Natural killer cell (primary cell): Measurements from ENCODE around the gene DOCK2. TPM values are rescaled to one million over a fixed set of nuclear protein-coding genes. Genes with fewer than 3 reads are reported as not detected.

Source experiments
- ATAC-seq, 3 donors: fragments of 150-1000 bp in 2 of 3; fragments of 200-7000 bp in 1 of 3; cut with Tn5 transposase; 1 replicate in 1 of 3; 2 replicates in 2 of 3; pipeline ENCODE4 v1.10.0; 2021; ENCODE audit warnings: mild to moderate bottlenecking in 2 of 3, moderate library complexity in 2 of 3
- DNase-seq, 2 donors: peaks; one replicate each; pipeline versions ENCODE4 v3.0.0 to v3.0.0-alpha.2; 2013 to 2021; ENCODE audit warnings: mixed read lengths in 1 of 2
- H3K27ac ChIP-seq: one replicate; pipeline ENCODE4 v1.5.1; 2013; ENCODE audit warnings: mild to moderate bottlenecking, low read length
- H3K27me3 ChIP-seq: one replicate; pipeline ENCODE4 v1.6.1; 2013; ENCODE audit warnings: low read length; ENCODE audit not compliant: control insufficient read depth, insufficient read depth
- H3K36me3 ChIP-seq: one replicate; pipeline ENCODE4 v1.6.1; 2013; ENCODE audit warnings: low read length; ENCODE audit not compliant: control insufficient read depth, insufficient read depth
- H3K4me1 ChIP-seq: one replicate; pipeline ENCODE4 v1.6.1; 2013; ENCODE audit warnings: low read length; ENCODE audit not compliant: control insufficient read depth, insufficient read depth
- H3K4me3 ChIP-seq: one replicate; pipeline ENCODE4 v1.5.1; 2013; ENCODE audit warnings: low read length
- H3K9me3 ChIP-seq: one replicate; pipeline ENCODE4 v1.6.1; 2013; ENCODE audit warnings: low read length; ENCODE audit not compliant: control insufficient read depth, insufficient read depth
- H3K27ac Mint-ChIP-seq, 2 donors: one replicate each; pipeline ENCODE4 v1.8.0; 2022; ENCODE audit warnings: mild to moderate bottlenecking in 2 of 2, mixed read lengths in 2 of 2, moderate library complexity in 1 of 2
- H3K27me3 Mint-ChIP-seq, 2 donors: one replicate each; pipeline ENCODE4 v1.8.0; 2022; ENCODE audit warnings: low read depth in 2 of 2, mixed read lengths in 2 of 2
- H3K36me3 Mint-ChIP-seq: one replicate; pipeline ENCODE4 v1.8.0; 2022; ENCODE audit warnings: mixed read lengths
- H3K4me1 Mint-ChIP-seq, 2 donors: one replicate each; pipeline ENCODE4 v1.8.0; 2022; ENCODE audit warnings: mixed read lengths in 2 of 2
- H3K4me3 Mint-ChIP-seq: one replicate; pipeline ENCODE4 v1.8.0; 2022; ENCODE audit warnings: mild to moderate bottlenecking, moderate library complexity, mixed read lengths
- H3K9me3 Mint-ChIP-seq, 2 donors: one replicate each; pipeline ENCODE4 v1.8.0; 2022; ENCODE audit warnings: mixed read lengths in 2 of 2
- WGBS: methylation state at CpG from one replicate; pipeline ENCODE4 v1.1.7; 2013; ENCODE audit warnings: missing lambda C conversion rate; ENCODE audit not compliant: insufficient coverage; 5-methylcytosine and 5-hydroxymethylcytosine counted together
- intact Hi-C: fragments of 100-400 bp; cut with micrococcal nuclease; formaldehyde crosslinking; loops from one replicate; pipeline ENCODE4 v1.14.2; 2022
- total RNA-seq, 4 donors: library from RNA; stranded (reverse); fragments of 120-200 nt in 1 of 4; gene quantifications; one replicate each; pipeline versions ENCODE4 v1.2.3 to v1.2.4, GENCODE V29; 2013 to 2022
- TF ChIP-seq, protein P1 (sequence below): fragments of 200-600 bp; IDR thresholded peaks from one replicate; pipeline ENCODE4 v1.8.0; 2022; ENCODE audit warnings: antibody characterized with exemption

The DOCK2 gene
- total RNA-seq, 3 donors from 2014 or later (not counting 1 experiment from before 2014, with no cell fraction given): 317 to 361 (median 320) TPM

DNA sequence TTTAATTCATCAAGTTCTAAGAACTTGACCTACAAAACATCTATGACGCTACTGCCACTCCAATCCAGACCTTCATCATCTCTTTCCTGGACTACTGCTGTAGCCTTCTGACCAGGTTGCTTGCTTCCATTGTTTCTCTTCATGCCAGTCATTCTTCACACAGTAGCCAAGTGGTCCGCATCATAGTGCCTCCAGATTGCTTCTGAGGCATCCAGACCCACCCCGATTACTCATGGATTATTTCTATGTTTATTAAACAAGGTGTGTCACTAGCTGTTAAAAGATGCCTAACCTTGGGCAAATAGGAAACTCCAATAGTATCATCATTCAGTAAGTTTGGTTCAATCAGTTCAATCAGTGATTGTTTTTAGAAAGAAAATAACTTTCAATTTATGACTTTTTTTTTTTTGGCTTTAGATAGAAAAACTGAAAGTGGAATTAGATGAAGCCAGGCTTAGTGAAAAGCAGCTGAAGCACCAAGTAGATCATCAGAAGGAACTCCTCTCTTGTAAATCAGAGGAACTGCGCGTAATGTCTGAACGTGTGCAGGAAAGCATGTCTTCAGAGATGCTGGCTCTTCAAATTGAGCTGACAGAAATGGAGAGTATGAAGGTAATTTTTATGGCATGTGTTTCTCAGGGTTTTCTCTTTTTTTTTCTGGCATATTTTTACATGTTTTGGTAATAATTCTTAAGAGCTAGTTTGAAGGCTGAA is 44.0 kb upstream of the DOCK2 start:
- Mint-ChIP-seq H3K4me3 (no peak overlapping the region), H3K27me3 (no peaks in the 10 kb centered on the region), H3K9me3 (no peaks in the 10 kb centered on the region), H3K36me3 (peaks cover 40% of the 10 kb centered on the region), H3K27ac (no peak overlapping the region), H3K4me1 (no peaks in the 10 kb centered on the region)
- WGBS: 99% methylated on average over 6 of the region's 6 CpGs
- H3K36me3 ChIP-seq: peaks cover 59% of the 10 kb centered on the region
- TF ChIP-seq, protein P1, sequence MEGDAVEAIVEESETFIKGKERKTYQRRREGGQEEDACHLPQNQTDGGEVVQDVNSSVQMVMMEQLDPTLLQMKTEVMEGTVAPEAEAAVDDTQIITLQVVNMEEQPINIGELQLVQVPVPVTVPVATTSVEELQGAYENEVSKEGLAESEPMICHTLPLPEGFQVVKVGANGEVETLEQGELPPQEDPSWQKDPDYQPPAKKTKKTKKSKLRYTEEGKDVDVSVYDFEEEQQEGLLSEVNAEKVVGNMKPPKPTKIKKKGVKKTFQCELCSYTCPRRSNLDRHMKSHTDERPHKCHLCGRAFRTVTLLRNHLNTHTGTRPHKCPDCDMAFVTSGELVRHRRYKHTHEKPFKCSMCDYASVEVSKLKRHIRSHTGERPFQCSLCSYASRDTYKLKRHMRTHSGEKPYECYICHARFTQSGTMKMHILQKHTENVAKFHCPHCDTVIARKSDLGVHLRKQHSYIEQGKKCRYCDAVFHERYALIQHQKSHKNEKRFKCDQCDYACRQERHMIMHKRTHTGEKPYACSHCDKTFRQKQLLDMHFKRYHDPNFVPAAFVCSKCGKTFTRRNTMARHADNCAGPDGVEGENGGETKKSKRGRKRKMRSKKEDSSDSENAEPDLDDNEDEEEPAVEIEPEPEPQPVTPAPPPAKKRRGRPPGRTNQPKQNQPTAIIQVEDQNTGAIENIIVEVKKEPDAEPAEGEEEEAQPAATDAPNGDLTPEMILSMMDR: no peak
- DNase-seq: no peak
- H3K27ac ChIP-seq: no peak overlapping the region
- H3K4me1 ChIP-seq: no peaks in the 10 kb centered on the region
- H3K9me3 ChIP-seq: no peaks in the 10 kb centered on the region
- no peaks in the 10 kb centered on the region for H3K27me3 ChIP-seq
- no peak overlapping the region for H3K4me3 ChIP-seq
- intact Hi-C loops: no loop called here
- ATAC-seq: no peak

DNA sequence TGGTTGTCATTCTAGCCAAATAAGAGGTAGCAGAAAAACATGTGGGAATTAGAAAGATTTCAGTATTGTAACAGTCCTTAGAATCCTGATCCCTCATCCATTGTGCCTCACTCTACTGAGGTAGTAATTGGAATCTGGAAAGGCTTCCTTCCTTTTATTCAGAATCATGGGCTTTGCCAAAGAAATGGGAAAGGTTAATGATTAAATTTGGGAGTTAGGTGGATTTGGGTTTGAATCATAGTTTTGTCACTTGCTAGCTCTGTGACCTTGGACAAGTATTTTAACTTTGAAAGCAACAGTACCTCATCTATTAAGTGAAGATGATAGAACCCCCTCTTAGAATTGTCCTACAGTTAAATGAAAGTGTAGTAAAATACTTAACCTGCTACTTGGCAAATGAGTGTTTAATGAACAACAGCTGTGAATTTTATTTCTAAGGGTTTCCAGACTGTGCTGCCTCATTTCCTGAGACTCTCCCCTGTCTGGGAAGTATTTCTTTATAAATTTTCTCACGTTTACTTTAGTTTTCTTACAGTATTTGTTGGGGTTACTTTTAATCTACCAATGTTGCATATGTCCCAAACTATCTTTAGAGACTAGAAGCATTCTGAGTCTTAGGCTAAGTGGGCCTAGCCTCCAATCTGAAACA is 41.8 kb upstream of the DOCK2 start:
- TF ChIP-seq, protein P1: no peak
- no peaks in the 10 kb centered on the region for H3K27me3 Mint-ChIP-seq
- Histone ChIP-seq H3K27ac (no peak overlapping the region), H3K9me3 (no peaks in the 10 kb centered on the region), H3K4me1 (no peaks in the 10 kb centered on the region), H3K4me3 (no peak overlapping the region), H3K36me3 (peaks cover 70% of the 10 kb centered on the region), H3K27me3 (no peaks in the 10 kb centered on the region)
- no peak for DNase-seq
- no peak for ATAC-seq
- no CpG with 5 or more reads among the region's 1 CpG for whole genome bisulfite sequencing
- no peak overlapping the region for H3K27ac Mint-ChIP-seq
- H3K36me3 Mint-ChIP-seq: peaks cover 29% of the 10 kb centered on the region
- no peak overlapping the region for H3K4me3 Mint-ChIP-seq
- no peaks in the 10 kb centered on the region for H3K9me3 Mint-ChIP-seq
- no peaks in the 10 kb centered on the region for H3K4me1 Mint-ChIP-seq
- intact Hi-C loops: no loop called here

DNA sequence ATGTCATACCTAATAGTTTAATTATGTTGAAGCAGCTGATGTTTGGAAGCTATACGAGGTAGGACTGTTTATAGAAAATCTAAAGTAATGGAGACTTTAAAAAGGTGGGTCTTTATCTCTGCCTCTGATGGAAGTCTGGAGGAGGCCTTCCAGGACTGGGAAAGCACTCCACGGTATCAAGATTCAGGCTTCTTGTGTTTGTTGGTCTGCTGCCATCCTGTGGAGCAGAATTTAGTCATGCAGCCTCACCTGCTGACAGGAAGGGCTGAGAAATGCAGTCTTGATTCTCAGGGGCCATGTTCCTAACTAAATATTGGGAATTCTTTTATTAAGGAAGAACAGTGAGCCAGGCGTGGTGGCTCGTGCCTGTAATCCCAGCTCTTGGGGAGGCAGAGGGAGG is 37.6 kb upstream of the DOCK2 start:
- Mint-ChIP-seq H3K9me3 (no peaks in the 10 kb centered on the region), H3K36me3 (peaks cover 23% of the 10 kb centered on the region), H3K27me3 (no peaks in the 10 kb centered on the region), H3K4me3 (no peak overlapping the region), H3K27ac (no peak overlapping the region), H3K4me1 (no peaks in the 10 kb centered on the region)
- H3K27me3 ChIP-seq: no peaks in the 10 kb centered on the region
- no peak for ATAC-seq
- H3K9me3 ChIP-seq: no peaks in the 10 kb centered on the region
- no peak for DNase-seq
- H3K27ac ChIP-seq: no peak overlapping the region
- intact Hi-C loops: no loop called here
- TF ChIP-seq, protein P1: no peak
- 98% methylated on average over 4 of the region's 4 CpGs for WGBS
- no peak overlapping the region for H3K4me3 ChIP-seq
- H3K4me1 ChIP-seq: no peaks in the 10 kb centered on the region
- peaks cover 59% of the 10 kb centered on the region for H3K36me3 ChIP-seq
